Heart right ventricle (tissue), 16 donors: ENCODE data around the gene HRH1. TPM values are rescaled to one million over a fixed set of nuclear protein-coding genes. Genes with fewer than 3 reads are reported as not detected.

Experiments used
- ATAC-seq, 8 donors: fragments of 200-7000 bp; cut with Tn5 transposase; one replicate each; pipeline ENCODE4 v1.9.1; 2020; ENCODE audit warnings: mild to moderate bottlenecking in 8 of 8, moderate library complexity in 8 of 8, moderate number of reproducible peaks in 1 of 8
- DNase-seq, 2 donors: peaks; one replicate each; pipeline ENCODE4 v3.0.0-alpha.2; 2020
- H3K27ac ChIP-seq, 10 donors: fragments of 200-600 bp; sonication (generic) in 2 of 10; one replicate each; pipeline versions ENCODE4 v1.5.0 to v1.8.0; 2020 to 2022; ENCODE audit warnings: mild to moderate bottlenecking in 3 of 10
- H3K27me3 ChIP-seq, 7 donors: fragments of 200-600 bp; one replicate each; pipeline ENCODE4 v1.8.0; 2021 to 2022; ENCODE audit warnings: mild to moderate bottlenecking in 2 of 7
- H3K36me3 ChIP-seq, 9 donors: fragments of 200-600 bp; sonication (generic) in 1 of 9; one replicate each; pipeline versions ENCODE4 v1.5.0 to v1.8.0; 2020 to 2022; ENCODE audit warnings: mild to moderate bottlenecking in 2 of 9
- H3K4me1 ChIP-seq, 9 donors: fragments of 200-600 bp; sonication (generic) in 1 of 9; one replicate each; pipeline versions ENCODE4 v1.5.0 to v1.8.0; 2020 to 2022; ENCODE audit warnings: mild to moderate bottlenecking in 4 of 9
- H3K4me3 ChIP-seq, 10 donors: fragments of 200-600 bp; sonication (generic) in 2 of 10; one replicate each; pipeline versions ENCODE4 v1.5.0 to v1.8.0; 2020 to 2022; ENCODE audit warnings: mild to moderate bottlenecking in 7 of 10, moderate library complexity in 2 of 10
- H3K9me3 ChIP-seq, 11 donors: fragments of 200-600 bp in 10 of 11; sonication (generic) in 2 of 11; one replicate each; pipeline versions ENCODE4 v1.5.0 to v1.8.0; 2013 to 2022; ENCODE audit warnings: mild to moderate bottlenecking in 2 of 11, control low read depth in 1 of 11, moderate library complexity in 1 of 11
- CTCF ChIP-seq, 9 donors: fragments of 200-600 bp; sonication (generic) in 2 of 9; IDR thresholded peaks; one replicate each; pipeline versions ENCODE4 v1.5.0 to v1.8.0; 2021 to 2022; ENCODE audit warnings: antibody characterized with exemption in 9 of 9, mild to moderate bottlenecking in 5 of 9, moderate library complexity in 1 of 9
- WGBS, 2 donors: extraction: QIAGEN DNeasy Blood & Tissue Kit; methylation state at CpG; one replicate each; pipeline ENCODE4 v1.1.7; 2013; ENCODE audit warnings: inconsistent platforms in 1 of 2; 5-methylcytosine and 5-hydroxymethylcytosine counted together
- intact Hi-C, 10 donors: fragments of 100-400 bp; cut with DNase I; formaldehyde crosslinking; loops; one replicate each; pipeline versions ENCODE4 v1.11.1 to v1.14.2; 2022
- polyA plus RNA-seq, 2 donors: library from polyadenylated mRNA; stranded (reverse); fragments of 200-250 nt; gene quantifications; one replicate each; pipeline ENCODE4 v1.2.3, GENCODE V29; 2013
- total RNA-seq, 10 donors: library from RNA; stranded (reverse); fragmentation: NEBNext Ultra II Directional in 3 of 10; extraction: Animal tissue kit (Norgen Biotek cat#: 25700) in 3 of 10; gene quantifications; one replicate each; pipeline versions ENCODE4 v1.2.1 to v1.2.4, GENCODE V29; 2021 to 2023
- donor health status: Arrhythmogenic right ventricular cardiomyopathy.
- donor health status: ischemic (EF 13 %, LVEDD 7.1; RV severe dilation, severe dysfunction).
- donor health status: healthy with polysubstance abuse.
- donor health status: DM: no; HTN: yes; CAD: no.
- donor health status: DM: no; HTN: no; CAD: no.
- donor health status: ischemic (EF 25% LVEDD 6.9; RV normal size, moderate dysfunction).
- donor health status: ischemic (EF 25% LVEDD 5.7; RV mildly dilated, moderate dysfunction).
- donor health status: healthy.
- donor health status: DM: yes; HTN: yes; CAD: no.
- donor health status: Ischemic cardiomyopathy.
- donor health status: ischemic (EF 35%, LVEDD 5.7; RV mildly dilated, moderate dysfunction).
- donor health status: nonischemic (EF 11% LVEDD 7.7; RV severe dilation, severe dysfunction).
- donor health status: DM: yes; HTN: yes; CAD: no.
- donor health status: PGD.
- donor health status: ischemic (EF 29% LVEDD 5.4; RV normal size, mild dysfunction).
- donor health status: nonischemic (EF 23%, LVEDD 6.1; RV moderate dilation, normal function).

The HRH1 gene
- total and polyA plus RNA-seq, 12 donors: 0.57 to 3.1 (median 1.3) TPM

GRCh38 chr3:11271986-11272904 lies 118.0 kb downstream of the HRH1 start, which contains the start of gene ATG7:
ATG7 (plus strand) TSS chr3:11272397; CDS start chr3:11298696, 26,299 bp downstream.
- no peaks in the 10 kb centered on the region for H3K27me3 ChIP-seq
- intact Hi-C loops: no loop called here
- H3K4me3 ChIP-seq: peak within 1 kb of the TSS; percentile 55 to 98 (median 84)
- peaks cover 7 to 49% (median 18%) of the 10 kb centered on the region in 9 donors for H3K4me1 ChIP-seq
- DNase-seq (peak; percentile 95 to 98), ATAC-seq (peak; percentile 99 to 100 (median 99))
- peak within 1 kb of the TSS; percentile 41 to 95 (median 80) for H3K27ac ChIP-seq
- peak in 3 of 9 donors; percentile 19 to 38 (median 23) for TF ChIP-seq CTCF (IDR thresholded peaks at IDR 0.05)
- WGBS, 2 donors: 1 to 2% methylated on average over 51 of the region's 51 CpGs
- peaks cover 0 to 8% (median 0%) of the 10 kb centered on the region in 9 donors for H3K36me3 ChIP-seq
- H3K9me3 ChIP-seq: peaks cover 0 to 8% (median 0%) of the 10 kb centered on the region in 11 donors

- Histone ChIP-seq H3K4me1 (peaks cover 7 to 50% (median 18%) of the 10 kb centered on the region in 9 donors), H3K27ac (peak overlapping the region in 9 of 10 donors; percentile 62 to 95 (median 82)), H3K36me3 (peaks cover 0 to 14% (median 0%) of the 10 kb centered on the region in 9 donors), H3K4me3 (peak overlapping the region; percentile 55 to 98 (median 84)), H3K9me3 (peaks cover 0 to 15% (median 0%) of the 10 kb centered on the region in 11 donors), H3K27me3 (no peaks in the 10 kb centered on the region)
- TF ChIP-seq CTCF (IDR thresholded peaks at IDR 0.05): no peak
- WGBS, 2 donors: 5% methylated on average over 9 of the region's 9 CpGs
- ATAC-seq (no peak), DNase-seq (no peak)
- intact Hi-C loops: no loop called here
These were observed 118.7 kb downstream of the HRH1 start for GRCh38 chr3:11272906-11273574.

- 89 to 94% methylated on average over 5 of the region's 5 CpGs for WGBS, 2 donors
- peaks cover 7 to 59% (median 18%) of the 10 kb centered on the region in 9 donors for H3K4me1 ChIP-seq
- H3K9me3 ChIP-seq: peaks cover 0 to 15% (median 0%) of the 10 kb centered on the region in 11 donors
- ATAC-seq (peak in 1 of 8 donors; percentile 12), DNase-seq (no peak)
- peak overlapping the region in 3 of 10 donors; percentile 19 to 95 (median 36) for H3K27ac ChIP-seq
- intact Hi-C loops: no loop called here
- peak overlapping the region in 3 of 10 donors; percentile 72 to 88 (median 79) for H3K4me3 ChIP-seq
- no peaks in the 10 kb centered on the region for H3K27me3 ChIP-seq
- H3K36me3 ChIP-seq: peaks cover 0 to 14% (median 0%) of the 10 kb centered on the region in 9 donors
- no peak for TF ChIP-seq CTCF (IDR thresholded peaks at IDR 0.05)
These were observed 119.6 kb downstream of the HRH1 start for GRCh38 chr3:11273891-11274291.

- no peak for DNase-seq
- Histone ChIP-seq H3K4me3 (peak overlapping the region in 1 of 10 donors; percentile 72), H3K36me3 (peaks cover 0 to 18% (median 0%) of the 10 kb centered on the region in 9 donors), H3K9me3 (peaks cover 0 to 15% (median 0%) of the 10 kb centered on the region in 11 donors), H3K27ac (peak overlapping the region in 3 of 10 donors; percentile 19 to 95 (median 21)), H3K4me1 (peaks cover 7 to 64% (median 18%) of the 10 kb centered on the region in 9 donors), H3K27me3 (no peaks in the 10 kb centered on the region)
- intact Hi-C loops: no loop called here
- WGBS, 2 donors: 86 to 87% methylated on average over 6 of the region's 6 CpGs
- TF ChIP-seq CTCF (IDR thresholded peaks at IDR 0.05): no peak
- ATAC-seq: no peak
These were observed 120.4 kb downstream of the HRH1 start for GRCh38 chr3:11274566-11275142.
